Sigmoid colon (tissue), 7 donors: ENCODE results near the gene RHBDF1. TPM values are rescaled to one million over a fixed set of nuclear protein-coding genes. Genes with fewer than 3 reads are reported as not detected.
A peak's percentile ranks its signal among the peaks of the same experiment; 100 is the strongest.

Source experiments
- DNase-seq: peaks from one replicate; pipeline ENCODE4 v3.0.0-alpha.2; 2019
- H3K27ac ChIP-seq, 4 donors: fragments of 200-600 bp; sonication (generic); one replicate each; pipeline ENCODE4 v1.5.1; 2016 to 2019; ENCODE audit warnings: mild to moderate bottlenecking in 1 of 4
- H3K27me3 ChIP-seq, 3 donors: fragments of 200-600 bp; sonication (generic); one replicate each; pipeline ENCODE4 v1.5.1; 2019; ENCODE audit warnings: mild to moderate bottlenecking in 1 of 3
- H3K36me3 ChIP-seq, 4 donors: fragments of 200-600 bp; sonication (generic); one replicate each; pipeline ENCODE4 v1.5.1; 2016 to 2019
- H3K4me1 ChIP-seq, 4 donors: fragments of 200-600 bp; sonication (generic); one replicate each; pipeline ENCODE4 v1.5.1; 2017 to 2019
- H3K4me3 ChIP-seq, 4 donors: fragments of 200-600 bp; sonication (generic); one replicate each; pipeline ENCODE4 v1.5.1; 2017 to 2019; ENCODE audit warnings: mild to moderate bottlenecking in 2 of 4, moderate library complexity in 1 of 4
- H3K9me3 ChIP-seq, 4 donors: fragments of 200-600 bp in 3 of 4; sonication (generic) in 3 of 4; one replicate each; pipeline versions ENCODE4 v1.5.1 to v1.6.1; 2013 to 2019
- EP300 ChIP-seq, 4 donors: sonication (generic); formaldehyde crosslinking; IDR thresholded peaks; one replicate each; pipeline ENCODE4 v1.6.1; 2017; ENCODE audit warnings: antibody characterized with exemption in 4 of 4
- POLR2A ChIP-seq, 2 donors: fragments of 450-650 bp; IDR thresholded peaks; one replicate each; pipeline ENCODE4 v1.6.1; 2016; ENCODE audit warnings: antibody characterized with exemption in 2 of 2, mild to moderate bottlenecking in 2 of 2, moderate library complexity in 2 of 2
- POLR2AphosphoS5 ChIP-seq, 4 donors: sonication (generic); formaldehyde crosslinking; IDR thresholded peaks; one replicate each; pipeline ENCODE4 v1.6.1; 2017; ENCODE audit warnings: antibody characterized with exemption in 4 of 4
- WGBS, 2 donors: extraction: QIAGEN DNeasy Blood & Tissue Kit; methylation state at CpG; one replicate each; pipeline ENCODE4 v1.1.7; 2013; 5-methylcytosine and 5-hydroxymethylcytosine counted together
- intact Hi-C: fragments of 100-400 bp; cut with DNase I; formaldehyde crosslinking; loops from one replicate; pipeline ENCODE4 v1.15.1; 2023
- polyA plus RNA-seq, 3 donors: library from polyadenylated mRNA; stranded (reverse); fragments of 200-250 nt; gene quantifications; one replicate each; pipeline ENCODE4 v1.2.3, GENCODE V29; 2013
- total RNA-seq, 4 donors: library from RNA; depleted of rRNA; stranded (reverse); fragments of >200 nt; gene quantifications; one replicate each; pipeline ENCODE4 v1.1.0, GENCODE V29; 2016
- TF ChIP-seq, protein P1 (sequence below), 4 experiments: fragments of 450-650 bp in 3 of 4; fragments of 200-600 bp in 1 of 4; IDR thresholded peaks; one replicate each; pipeline ENCODE4 v1.5.1; 2016 to 2019; ENCODE audit warnings: antibody characterized with exemption in 4 of 4, mild to moderate bottlenecking in 3 of 4, moderate library complexity in 2 of 4
- donor health status: healthy with polysubstance abuse.
- donor health status: Bipolar disorder and iron deficiency.
- donor health status: healthy.

The RHBDF1 gene
- total and polyA plus RNA-seq, 7 donors, result 6.0 to 42.1 (median 18.2) TPM

DNA sequence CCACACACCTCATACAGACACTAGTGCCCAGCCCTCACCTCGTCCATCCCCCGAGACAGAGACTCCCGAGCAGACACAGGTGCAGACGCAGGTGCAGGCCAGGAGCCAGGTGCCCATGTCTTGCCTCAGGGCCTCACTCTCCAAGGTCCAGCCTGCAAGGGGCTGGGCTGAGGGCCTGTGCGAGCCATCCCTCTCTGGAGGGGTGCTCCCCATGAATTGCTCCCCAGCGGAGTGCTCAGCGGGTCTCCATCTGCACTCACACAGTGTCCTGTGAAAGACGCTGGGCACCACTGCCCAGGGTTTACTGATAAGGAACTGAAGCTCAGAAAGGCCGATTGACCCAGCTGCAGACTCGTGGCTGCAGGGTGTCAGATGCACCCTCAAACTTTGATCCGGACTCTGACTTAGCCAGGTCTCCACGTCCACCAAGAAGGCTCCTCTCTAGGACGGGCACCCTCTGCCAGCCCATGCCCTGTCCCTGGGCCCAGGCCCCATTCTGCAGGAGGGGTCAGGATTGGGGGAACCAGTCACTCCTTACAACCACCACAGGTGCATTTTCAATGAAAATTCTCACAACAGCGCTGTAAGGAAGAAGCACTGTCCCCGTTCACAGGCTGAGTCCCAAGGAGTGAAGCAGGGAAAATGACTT lies 36.0 kb downstream of the RHBDF1 start:
- H3K4me3 ChIP-seq, result no peak overlapping the region
- intact Hi-C loops, result no loop called here
- H3K4me1 ChIP-seq, result no peaks in the 10 kb centered on the region
- no peak for TF ChIP-seq POLR2A (IDR thresholded peaks at IDR 0.05)
- no peak for TF ChIP-seq POLR2AphosphoS5 (IDR thresholded peaks at IDR 0.05)
- TF ChIP-seq, protein P1, sequence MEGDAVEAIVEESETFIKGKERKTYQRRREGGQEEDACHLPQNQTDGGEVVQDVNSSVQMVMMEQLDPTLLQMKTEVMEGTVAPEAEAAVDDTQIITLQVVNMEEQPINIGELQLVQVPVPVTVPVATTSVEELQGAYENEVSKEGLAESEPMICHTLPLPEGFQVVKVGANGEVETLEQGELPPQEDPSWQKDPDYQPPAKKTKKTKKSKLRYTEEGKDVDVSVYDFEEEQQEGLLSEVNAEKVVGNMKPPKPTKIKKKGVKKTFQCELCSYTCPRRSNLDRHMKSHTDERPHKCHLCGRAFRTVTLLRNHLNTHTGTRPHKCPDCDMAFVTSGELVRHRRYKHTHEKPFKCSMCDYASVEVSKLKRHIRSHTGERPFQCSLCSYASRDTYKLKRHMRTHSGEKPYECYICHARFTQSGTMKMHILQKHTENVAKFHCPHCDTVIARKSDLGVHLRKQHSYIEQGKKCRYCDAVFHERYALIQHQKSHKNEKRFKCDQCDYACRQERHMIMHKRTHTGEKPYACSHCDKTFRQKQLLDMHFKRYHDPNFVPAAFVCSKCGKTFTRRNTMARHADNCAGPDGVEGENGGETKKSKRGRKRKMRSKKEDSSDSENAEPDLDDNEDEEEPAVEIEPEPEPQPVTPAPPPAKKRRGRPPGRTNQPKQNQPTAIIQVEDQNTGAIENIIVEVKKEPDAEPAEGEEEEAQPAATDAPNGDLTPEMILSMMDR (IDR thresholded peaks at IDR 0.05), result no peak
- H3K27me3 ChIP-seq, result no peaks in the 10 kb centered on the region
- no peak for DNase-seq
- no peak overlapping the region for H3K27ac ChIP-seq
- 90 to 93% methylated on average over 15 of the region's 15 CpGs for WGBS, 2 donors
- H3K36me3 ChIP-seq, result no peaks in the 10 kb centered on the region
- H3K9me3 ChIP-seq, result no peaks in the 10 kb centered on the region

DNA sequence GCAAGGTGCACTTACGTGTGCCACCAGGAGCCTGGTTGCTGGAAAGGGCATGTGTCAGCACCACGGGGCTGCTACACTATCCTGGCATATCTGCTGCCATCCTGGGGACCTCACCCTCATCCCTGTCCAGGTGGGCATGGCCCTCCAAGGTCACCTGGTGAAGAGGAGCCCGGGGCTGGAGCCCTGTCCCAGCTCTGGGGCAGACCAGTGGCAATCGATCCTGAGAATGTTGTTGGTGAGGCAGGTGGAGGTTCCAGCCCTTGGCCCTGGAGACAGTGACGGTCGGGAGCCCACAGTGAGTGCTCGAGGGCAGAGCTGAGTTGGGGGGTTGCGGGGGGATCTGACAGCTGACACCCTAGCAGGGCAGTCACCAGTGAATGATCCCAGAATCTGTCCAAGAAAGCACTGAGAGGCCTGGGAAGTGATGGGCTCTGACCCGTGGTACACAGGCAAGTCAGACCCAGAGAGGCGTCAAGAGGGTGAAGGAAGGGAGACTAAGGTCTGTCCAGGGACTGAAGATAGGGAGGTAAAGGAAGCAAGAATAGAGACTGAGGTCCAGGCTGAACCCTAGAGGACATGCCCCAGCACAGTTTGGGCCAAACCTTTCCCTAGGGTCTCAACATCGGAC lies 36.6 kb downstream of the RHBDF1 start:
- WGBS, 2 donors, result 84 to 90% methylated on average over 11 of the region's 11 CpGs
- intact Hi-C loops, result no loop called here
- Histone ChIP-seq H3K36me3 (no peaks in the 10 kb centered on the region), H3K27ac (no peak overlapping the region), H3K4me1 (no peaks in the 10 kb centered on the region), H3K4me3 (no peak overlapping the region), H3K27me3 (no peaks in the 10 kb centered on the region), H3K9me3 (no peaks in the 10 kb centered on the region)
- DNase-seq, result peak; percentile 42
- TF ChIP-seq EP300 (IDR thresholded peaks at IDR 0.05) (no peak), POLR2A (IDR thresholded peaks at IDR 0.05) (no peak), POLR2AphosphoS5 (IDR thresholded peaks at IDR 0.05) (no peak)
- TF ChIP-seq, protein P1 (IDR thresholded peaks at IDR 0.05), result no peak

DNA sequence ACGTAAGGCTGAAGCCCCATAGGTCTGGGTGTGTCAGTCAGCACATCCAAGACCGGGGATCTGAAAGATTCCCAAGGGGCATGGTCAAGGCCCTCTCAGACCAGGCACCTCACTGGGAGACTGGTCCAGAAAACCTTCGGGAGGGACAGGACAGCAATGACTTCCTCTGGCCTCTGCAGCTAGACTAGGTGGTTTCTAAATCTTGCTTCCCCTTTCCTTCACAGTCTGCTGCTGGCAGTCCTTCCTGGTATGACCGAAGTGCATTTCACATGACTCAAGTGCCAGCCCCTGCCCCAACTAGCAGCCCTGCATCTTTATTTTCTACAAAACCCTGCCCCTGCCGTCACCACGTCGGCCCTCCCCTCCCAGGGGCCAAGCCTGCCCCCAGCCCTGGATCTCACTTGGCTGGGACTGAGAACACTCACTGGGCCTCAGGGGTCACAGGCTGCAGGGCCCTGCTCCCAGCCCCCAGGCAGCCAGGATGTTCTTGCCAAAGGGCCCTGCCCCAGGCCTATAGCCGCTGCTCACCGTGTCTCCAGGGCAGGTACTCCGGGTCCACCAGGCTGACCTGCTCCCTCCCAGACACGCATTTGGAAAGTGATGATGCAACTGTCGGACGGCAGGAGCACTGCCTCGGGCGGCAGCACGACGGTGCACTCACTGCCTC lies 37.3 kb downstream of the RHBDF1 start:
- TF ChIP-seq EP300 (IDR thresholded peaks at IDR 0.05) (no peak), POLR2A (IDR thresholded peaks at IDR 0.05) (no peak)
- TF ChIP-seq, protein P1 (IDR thresholded peaks at IDR 0.05), result no peak
- Histone ChIP-seq H3K27ac (no peak overlapping the region), H3K27me3 (no peaks in the 10 kb centered on the region), H3K4me3 (no peak overlapping the region), H3K9me3 (no peaks in the 10 kb centered on the region), H3K4me1 (no peaks in the 10 kb centered on the region), H3K36me3 (no peaks in the 10 kb centered on the region)
- intact Hi-C loops, result no loop called here
- peak; percentile 50 for DNase-seq
- WGBS, 2 donors, result 67 to 87% methylated on average over 17 of the region's 17 CpGs

- intact Hi-C loops, result no loop called here
- no peak for TF ChIP-seq POLR2AphosphoS5 (IDR thresholded peaks at IDR 0.05)
- TF ChIP-seq POLR2A (IDR thresholded peaks at IDR 0.05), result no peak
- TF ChIP-seq, protein P1 (IDR thresholded peaks at IDR 0.05), result no peak
- no peak for TF ChIP-seq EP300 (IDR thresholded peaks at IDR 0.05)
- H3K27ac ChIP-seq, result no peak overlapping the region
- no peaks in the 10 kb centered on the region for H3K27me3 ChIP-seq
- no peaks in the 10 kb centered on the region for H3K4me1 ChIP-seq
- H3K4me3 ChIP-seq, result no peak overlapping the region
- peak; percentile 36 for DNase-seq
- no peaks in the 10 kb centered on the region for H3K9me3 ChIP-seq
- H3K36me3 ChIP-seq, result no peaks in the 10 kb centered on the region
- WGBS, 2 donors, result 41 to 74% methylated on average over 6 of the region's 6 CpGs
Measured at GRCh38 chr16:34648-34987, 37.8 kb downstream of the RHBDF1 start.
